ENCODE results near the gene SLC3A2.

GRCh38 chr11:62851807-62852522, 28.7 kb upstream of the SLC3A2 start:
- TF ChIP-seq CTCF (IDR thresholded peaks at IDR 0.05) (no peak), POLR2A (IDR thresholded peaks at IDR 0.05) (no peak)
